Measurements from ENCODE around the gene HSD17B4.
A peak's percentile ranks its signal among the peaks of the same experiment; 100 is the strongest.

HSD17B4 gene

DNA sequence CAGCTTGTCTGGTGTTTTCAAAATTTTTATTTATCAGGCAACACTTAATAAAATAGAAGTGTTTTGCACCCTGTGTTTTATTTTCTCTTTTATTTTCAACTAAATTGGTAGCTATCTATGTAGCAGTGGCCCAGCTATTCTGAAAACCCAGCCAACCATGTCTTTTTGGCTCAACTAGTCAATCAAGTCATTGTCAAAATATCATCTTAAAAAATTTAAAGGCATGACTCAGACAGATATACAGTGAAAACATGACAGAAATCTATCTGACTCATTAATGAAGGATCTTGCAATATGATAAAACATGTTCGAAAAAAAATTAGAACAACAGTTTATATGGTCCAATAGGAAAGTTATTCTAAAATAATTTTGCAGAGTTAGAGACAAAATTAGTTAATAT lies 75.1 kb downstream of the HSD17B4 start:
- TF ChIP-seq, protein P1, sequence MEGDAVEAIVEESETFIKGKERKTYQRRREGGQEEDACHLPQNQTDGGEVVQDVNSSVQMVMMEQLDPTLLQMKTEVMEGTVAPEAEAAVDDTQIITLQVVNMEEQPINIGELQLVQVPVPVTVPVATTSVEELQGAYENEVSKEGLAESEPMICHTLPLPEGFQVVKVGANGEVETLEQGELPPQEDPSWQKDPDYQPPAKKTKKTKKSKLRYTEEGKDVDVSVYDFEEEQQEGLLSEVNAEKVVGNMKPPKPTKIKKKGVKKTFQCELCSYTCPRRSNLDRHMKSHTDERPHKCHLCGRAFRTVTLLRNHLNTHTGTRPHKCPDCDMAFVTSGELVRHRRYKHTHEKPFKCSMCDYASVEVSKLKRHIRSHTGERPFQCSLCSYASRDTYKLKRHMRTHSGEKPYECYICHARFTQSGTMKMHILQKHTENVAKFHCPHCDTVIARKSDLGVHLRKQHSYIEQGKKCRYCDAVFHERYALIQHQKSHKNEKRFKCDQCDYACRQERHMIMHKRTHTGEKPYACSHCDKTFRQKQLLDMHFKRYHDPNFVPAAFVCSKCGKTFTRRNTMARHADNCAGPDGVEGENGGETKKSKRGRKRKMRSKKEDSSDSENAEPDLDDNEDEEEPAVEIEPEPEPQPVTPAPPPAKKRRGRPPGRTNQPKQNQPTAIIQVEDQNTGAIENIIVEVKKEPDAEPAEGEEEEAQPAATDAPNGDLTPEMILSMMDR (IDR thresholded peaks at IDR 0.05; ENCODE audit: borderline replicate concordance, control extremely low read depth, extremely low read depth, insufficient read depth, missing control alignments): no peak
- in situ Hi-C loops (cut with MboI; ENCODE audit: low sequenced_read_pairs, unreplicated experiment): no loop called here
- no peak for DNase-seq (ENCODE audit: low spot score)

DNA sequence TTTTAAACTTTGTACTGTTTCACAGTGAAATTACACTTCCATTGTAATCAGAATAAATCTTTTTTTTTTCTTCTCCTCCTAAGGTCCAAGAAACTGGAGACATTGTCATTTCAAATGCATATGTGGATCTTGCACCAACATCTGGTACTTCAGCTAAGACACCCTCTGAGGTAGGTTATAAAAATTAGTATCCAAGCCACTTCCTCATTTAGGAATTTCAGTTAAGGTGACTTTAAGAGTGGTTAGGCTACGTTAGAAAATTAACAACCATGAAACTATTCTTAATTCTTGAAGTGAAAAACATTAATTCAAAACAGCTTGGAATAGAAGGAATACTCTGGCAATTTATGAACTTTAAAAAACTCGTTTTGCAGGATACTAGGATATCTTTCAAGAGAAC lies 77.5 kb downstream of the HSD17B4 start:
- TF ChIP-seq, protein P1 (IDR thresholded peaks at IDR 0.05; ENCODE audit: borderline replicate concordance, control extremely low read depth, extremely low read depth, insufficient read depth, missing control alignments): no peak
- no peak for DNase-seq (ENCODE audit: low spot score)
- in situ Hi-C loops (cut with MboI; ENCODE audit: low sequenced_read_pairs, unreplicated experiment): no loop called here

DNA sequence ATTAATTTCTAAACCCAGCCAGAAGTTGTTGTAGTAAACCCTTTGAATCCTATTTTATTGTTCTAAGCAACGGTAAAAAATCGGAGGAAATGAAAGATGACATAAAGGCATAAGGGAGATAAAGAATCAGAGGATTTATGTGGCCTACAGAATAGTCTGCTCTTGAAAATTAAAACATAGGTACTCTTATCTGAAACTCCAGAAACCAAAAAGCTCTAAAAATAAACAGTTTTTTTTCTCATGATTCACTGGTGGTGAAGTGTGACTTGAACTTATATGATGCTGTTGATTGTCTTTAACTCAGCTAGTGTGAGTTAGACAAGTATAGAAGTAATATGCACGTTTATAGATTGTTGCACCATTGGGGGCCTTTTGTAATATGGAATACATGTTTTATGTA lies 80.3 kb downstream of the HSD17B4 start:
- DNase-seq (ENCODE audit: low spot score): no peak
- in situ Hi-C loops (cut with MboI; ENCODE audit: low sequenced_read_pairs, unreplicated experiment): no loop called here

DNA sequence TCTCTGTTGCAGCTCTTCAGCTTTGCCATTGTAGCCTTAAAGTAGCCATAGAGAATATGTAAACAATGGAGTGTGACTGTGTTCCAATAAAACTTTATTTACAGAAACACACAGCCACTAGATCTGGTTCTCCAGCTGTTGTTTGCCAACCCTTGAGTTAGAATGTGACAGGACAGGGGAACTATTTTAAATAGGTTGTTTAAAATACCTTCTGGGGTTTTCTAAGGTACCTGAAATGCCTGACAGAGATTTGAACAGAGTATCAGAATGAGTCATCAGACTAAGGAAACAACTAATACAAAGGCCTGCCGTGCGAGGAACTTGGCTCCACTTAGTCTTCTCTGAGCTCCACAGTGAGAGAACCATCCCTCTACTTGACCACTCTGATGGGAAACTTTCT lies 85.4 kb downstream of the HSD17B4 start:
- DNase-seq (ENCODE audit: low spot score): peak; percentile 34
- TF ChIP-seq, protein P1 (IDR thresholded peaks at IDR 0.05; ENCODE audit: borderline replicate concordance, control extremely low read depth, extremely low read depth, insufficient read depth, missing control alignments): no peak
- in situ Hi-C loops (cut with MboI; ENCODE audit: low sequenced_read_pairs, unreplicated experiment): no loop called here

More for the DNA sequence above, 80.3 kb downstream of the HSD17B4 start:
- TF ChIP-seq, protein P1 (IDR thresholded peaks at IDR 0.05; ENCODE audit: borderline replicate concordance, control extremely low read depth, extremely low read depth, insufficient read depth, missing control alignments): no peak

DNA sequence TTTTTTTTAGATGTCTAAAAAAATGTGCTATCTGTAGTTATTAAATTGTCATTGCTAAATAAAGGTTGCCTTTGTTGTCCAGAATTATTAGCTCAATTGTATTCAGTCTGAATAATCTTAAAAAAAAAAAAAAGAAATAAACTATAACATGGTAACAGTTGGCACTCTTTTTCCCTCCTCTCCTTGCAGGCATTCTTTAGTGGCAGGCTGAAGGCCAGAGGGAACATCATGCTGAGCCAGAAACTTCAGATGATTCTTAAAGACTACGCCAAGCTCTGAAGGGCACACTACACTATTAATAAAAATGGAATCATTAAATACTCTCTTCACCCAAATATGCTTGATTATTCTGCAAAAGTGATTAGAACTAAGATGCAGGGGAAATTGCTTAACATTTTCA lies 89.4 kb downstream of the HSD17B4 start:
- no peak for DNase-seq (ENCODE audit: low spot score)
- TF ChIP-seq, protein P1 (IDR thresholded peaks at IDR 0.05; ENCODE audit: borderline replicate concordance, control extremely low read depth, extremely low read depth, insufficient read depth, missing control alignments): no peak
- in situ Hi-C loops (cut with MboI; ENCODE audit: low sequenced_read_pairs, unreplicated experiment): no loop called here

DNA sequence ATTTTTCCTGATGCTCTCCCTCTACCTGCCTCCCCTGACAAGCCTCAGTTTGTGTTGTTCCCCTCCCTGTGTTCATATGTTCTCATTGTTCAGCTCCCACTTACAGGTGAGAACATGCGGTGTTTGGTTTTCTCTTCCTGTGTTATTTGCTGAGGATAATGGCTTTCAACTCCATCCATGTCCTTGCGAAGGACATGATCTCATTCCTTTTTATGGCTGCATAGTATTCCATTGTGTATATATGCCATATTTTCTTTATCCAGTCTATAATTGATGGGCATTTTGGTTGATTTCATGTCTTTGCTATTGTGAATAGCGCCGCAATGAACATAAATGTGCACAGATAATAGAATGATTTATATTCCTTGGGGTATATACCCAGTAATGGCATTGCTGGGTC lies 99.5 kb downstream of the HSD17B4 start:
- in situ Hi-C loops (cut with MboI; ENCODE audit: low sequenced_read_pairs, unreplicated experiment): no loop called here
- DNase-seq (ENCODE audit: low spot score): no peak
- TF ChIP-seq, protein P1 (IDR thresholded peaks at IDR 0.05; ENCODE audit: borderline replicate concordance, control extremely low read depth, extremely low read depth, insufficient read depth, missing control alignments): no peak

DNA sequence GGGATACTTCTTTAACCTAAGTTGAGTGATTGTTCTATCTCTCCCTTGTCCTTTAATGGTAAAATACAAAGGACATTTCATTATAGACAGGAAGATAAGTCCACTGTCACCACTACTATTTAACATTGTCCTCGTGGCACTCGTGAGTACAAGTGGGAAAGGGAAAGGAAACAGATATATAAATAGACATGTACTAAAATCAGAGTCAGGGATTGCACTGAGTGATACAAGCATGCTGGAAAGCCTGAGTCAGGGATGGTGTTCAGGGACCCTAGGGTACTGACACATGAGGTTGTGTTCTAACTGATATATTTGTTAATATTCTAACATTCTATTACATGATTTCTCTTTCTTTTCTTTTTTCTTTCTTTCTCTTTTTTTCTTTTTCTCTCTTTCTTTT lies 102.3 kb downstream of the HSD17B4 start:
- in situ Hi-C loops (cut with MboI; ENCODE audit: low sequenced_read_pairs, unreplicated experiment): no loop called here
- TF ChIP-seq, protein P1 (IDR thresholded peaks at IDR 0.05; ENCODE audit: borderline replicate concordance, control extremely low read depth, extremely low read depth, insufficient read depth, missing control alignments): no peak
- DNase-seq (ENCODE audit: low spot score): no peak
